ENCODE data around the gene CTU2. TPM values are rescaled to one million over a fixed set of nuclear protein-coding genes. Genes with fewer than 3 reads are reported as not detected.

The CTU2 gene
- total RNA-seq, 1 donor from 2014 or later: 21.3 TPM

DNA sequence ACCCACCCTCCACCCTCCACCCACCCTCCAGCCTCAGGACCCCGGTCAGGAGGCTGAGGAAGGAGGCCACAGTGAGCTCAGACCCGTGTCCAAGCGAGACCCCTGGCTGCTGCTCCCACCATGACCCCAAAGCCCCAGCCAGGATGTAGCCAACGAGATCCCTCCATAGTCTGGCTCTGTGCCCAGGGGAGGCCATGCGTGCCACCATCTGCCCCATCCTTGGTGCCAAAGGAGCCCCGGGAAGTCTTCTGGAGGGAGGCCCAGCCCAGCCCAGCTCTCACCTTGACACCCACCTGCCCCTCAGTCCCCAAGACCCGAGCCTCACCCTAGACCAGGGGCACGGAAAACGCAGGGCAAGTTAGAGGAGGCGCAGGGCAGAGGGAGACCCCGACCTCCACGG is 44.6 kb downstream of the CTU2 start:
- DNase-seq (no peak), ATAC-seq (no peak)

DNA sequence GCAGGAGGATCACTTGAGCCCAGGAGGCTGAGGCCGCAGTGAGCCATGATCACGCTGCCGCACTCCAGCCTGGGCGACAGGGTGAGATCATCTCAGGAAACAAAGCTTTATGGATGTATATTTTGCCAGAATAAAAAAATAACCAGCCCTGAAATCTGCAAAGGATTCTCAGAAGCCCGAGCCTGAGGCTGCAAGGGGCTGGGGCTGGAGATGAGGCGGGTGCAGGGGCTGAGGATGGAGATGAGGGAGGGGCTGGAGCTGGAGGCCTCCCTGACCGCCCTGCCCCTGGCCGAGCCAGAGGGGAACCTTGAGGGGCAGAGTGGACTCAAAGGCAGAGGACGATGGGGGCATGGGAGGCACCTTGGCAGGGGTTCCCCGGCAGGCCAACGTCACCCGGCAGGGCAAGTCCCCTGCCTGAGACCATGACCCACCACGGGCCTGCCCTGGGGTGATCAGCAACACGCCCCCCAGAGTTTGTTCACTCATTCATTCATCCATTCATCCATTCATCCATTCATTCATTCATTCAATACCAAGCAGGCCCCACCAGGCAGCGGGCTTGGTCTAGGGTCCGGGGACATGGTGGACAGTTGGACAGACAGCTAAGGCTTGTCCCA is 46.2 kb downstream of the CTU2 start:
- ATAC-seq: no peak
- H3K9me3 ChIP-seq: no peaks in the 10 kb centered on the region

More for the DNA sequence above, 44.6 kb downstream of the CTU2 start:
- TF ChIP-seq, protein P1, sequence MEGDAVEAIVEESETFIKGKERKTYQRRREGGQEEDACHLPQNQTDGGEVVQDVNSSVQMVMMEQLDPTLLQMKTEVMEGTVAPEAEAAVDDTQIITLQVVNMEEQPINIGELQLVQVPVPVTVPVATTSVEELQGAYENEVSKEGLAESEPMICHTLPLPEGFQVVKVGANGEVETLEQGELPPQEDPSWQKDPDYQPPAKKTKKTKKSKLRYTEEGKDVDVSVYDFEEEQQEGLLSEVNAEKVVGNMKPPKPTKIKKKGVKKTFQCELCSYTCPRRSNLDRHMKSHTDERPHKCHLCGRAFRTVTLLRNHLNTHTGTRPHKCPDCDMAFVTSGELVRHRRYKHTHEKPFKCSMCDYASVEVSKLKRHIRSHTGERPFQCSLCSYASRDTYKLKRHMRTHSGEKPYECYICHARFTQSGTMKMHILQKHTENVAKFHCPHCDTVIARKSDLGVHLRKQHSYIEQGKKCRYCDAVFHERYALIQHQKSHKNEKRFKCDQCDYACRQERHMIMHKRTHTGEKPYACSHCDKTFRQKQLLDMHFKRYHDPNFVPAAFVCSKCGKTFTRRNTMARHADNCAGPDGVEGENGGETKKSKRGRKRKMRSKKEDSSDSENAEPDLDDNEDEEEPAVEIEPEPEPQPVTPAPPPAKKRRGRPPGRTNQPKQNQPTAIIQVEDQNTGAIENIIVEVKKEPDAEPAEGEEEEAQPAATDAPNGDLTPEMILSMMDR (IDR thresholded peaks at IDR 0.05): no peak
- Histone ChIP-seq H3K27ac (no peak overlapping the region), H3K4me1 (peaks cover 8% of the 10 kb centered on the region), H3K4me3 (no peak overlapping the region), H3K27me3 (no peaks in the 10 kb centered on the region), H3K9me3 (no peaks in the 10 kb centered on the region), H3K36me3 (no peaks in the 10 kb centered on the region)
- intact Hi-C loops (cut with DNase I): no loop called here

DNA sequence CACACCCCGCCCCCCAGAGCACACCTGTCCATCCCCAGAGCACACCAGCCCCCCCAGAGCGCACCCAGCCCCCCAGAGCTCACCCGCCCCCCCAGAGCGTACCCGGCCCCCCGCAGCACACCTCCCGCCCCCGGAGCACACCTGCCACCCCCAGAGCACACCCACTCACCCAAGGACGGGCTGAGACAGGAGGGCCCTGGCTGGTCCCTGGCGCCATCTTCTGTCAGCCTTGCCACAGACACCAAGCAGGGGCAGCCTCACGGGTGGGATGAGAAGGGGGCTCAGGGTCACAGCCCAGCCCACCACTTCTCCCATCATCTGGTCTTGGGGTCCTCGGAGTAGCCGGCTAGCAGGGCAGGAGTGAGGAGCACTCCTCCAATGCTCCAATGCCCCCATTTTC is 46.9 kb downstream of the CTU2 start:
- Histone ChIP-seq H3K36me3 (no peaks in the 10 kb centered on the region), H3K4me3 (no peak overlapping the region), H3K4me1 (peaks cover 2% of the 10 kb centered on the region), H3K27me3 (no peaks in the 10 kb centered on the region), H3K9me3 (no peaks in the 10 kb centered on the region), H3K27ac (no peak overlapping the region)
- DNase-seq (no peak), ATAC-seq (no peak)
- TF ChIP-seq, protein P1 (IDR thresholded peaks at IDR 0.05): no peak
- intact Hi-C loops (cut with DNase I): no loop called here

More for the DNA sequence above, 46.2 kb downstream of the CTU2 start:
- Histone ChIP-seq H3K4me3 (no peak overlapping the region), H3K4me1 (no peaks in the 10 kb centered on the region), H3K27ac (no peak overlapping the region), H3K36me3 (no peaks in the 10 kb centered on the region), H3K27me3 (no peaks in the 10 kb centered on the region)
- DNase-seq: no peak
- intact Hi-C loops (cut with DNase I): no loop called here
- TF ChIP-seq, protein P1 (IDR thresholded peaks at IDR 0.05): no peak

DNA sequence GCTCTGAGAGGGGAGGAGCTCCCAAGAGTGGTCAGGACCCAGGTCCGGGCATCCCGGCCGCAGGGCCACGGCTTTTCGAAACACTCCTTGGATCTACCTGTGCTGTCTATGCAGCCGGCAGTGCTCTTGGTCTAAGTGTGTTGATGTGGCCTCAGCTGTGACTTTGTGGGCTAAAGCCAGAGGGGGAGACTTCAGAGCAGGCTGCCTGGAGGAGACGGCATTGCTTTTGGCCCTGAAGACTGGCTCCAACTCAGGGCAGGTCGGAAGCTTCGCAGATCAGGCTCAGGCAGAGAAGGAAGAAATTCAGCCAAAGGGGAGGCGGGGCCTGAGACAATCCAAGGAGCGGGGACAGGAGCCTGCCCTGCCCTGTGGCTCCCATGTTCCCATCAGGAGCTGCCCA is 47.3 kb downstream of the CTU2 start:
- Histone ChIP-seq H3K27ac (no peak overlapping the region), H3K4me3 (no peak overlapping the region), H3K27me3 (no peaks in the 10 kb centered on the region), H3K4me1 (peaks cover 6% of the 10 kb centered on the region), H3K9me3 (no peaks in the 10 kb centered on the region), H3K36me3 (no peaks in the 10 kb centered on the region)
- intact Hi-C loops (cut with DNase I): no loop called here
- DNase-seq: no peak
- no peak for ATAC-seq
- TF ChIP-seq, protein P1 (IDR thresholded peaks at IDR 0.05): no peak

DNA sequence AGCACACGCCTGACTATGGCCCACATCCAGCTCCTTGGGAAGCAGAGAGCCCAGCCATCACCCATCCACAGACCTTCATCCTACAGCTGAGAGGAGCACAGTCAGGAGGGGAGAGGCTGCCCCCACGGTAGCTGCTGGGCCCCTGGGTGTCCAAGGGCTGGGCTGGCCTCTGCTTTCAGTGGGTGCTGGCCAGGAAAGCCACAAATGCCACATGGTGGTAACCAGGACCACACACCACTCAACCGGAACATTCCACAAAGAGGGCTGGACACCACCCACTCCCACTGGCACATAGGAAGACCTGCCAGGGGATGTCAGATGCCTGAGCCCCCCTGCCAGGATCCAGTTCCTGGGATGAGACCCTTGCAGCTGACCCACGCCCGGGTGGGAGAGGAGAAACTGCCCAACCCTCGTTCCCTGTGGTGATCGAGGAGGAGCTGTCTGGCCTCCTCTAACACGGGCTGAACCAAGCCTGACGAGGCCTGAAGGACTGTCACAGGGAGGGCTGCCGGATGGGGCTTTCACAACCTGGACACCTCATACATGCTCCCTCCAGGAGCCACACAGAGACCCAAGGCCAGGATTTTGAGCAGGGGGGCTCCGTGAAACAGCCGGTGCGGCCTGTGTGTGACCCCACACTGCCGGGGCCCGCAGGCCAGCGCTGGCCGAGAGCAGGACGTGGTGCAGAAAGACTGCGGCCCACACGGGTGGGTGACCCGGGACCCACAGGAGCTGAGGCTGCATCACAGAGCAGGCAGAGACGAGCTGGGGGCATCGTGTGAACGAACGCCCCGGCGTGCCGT is 48.0 kb downstream of the CTU2 start:
- no peak overlapping the region for H3K27ac ChIP-seq
- no peak for DNase-seq
- no peak for ATAC-seq

More for the DNA sequence above, 48.0 kb downstream of the CTU2 start:
- no peaks in the 10 kb centered on the region for H3K36me3 ChIP-seq
- no peak overlapping the region for H3K4me3 ChIP-seq
- no peaks in the 10 kb centered on the region for H3K9me3 ChIP-seq
- intact Hi-C loops (cut with DNase I): no loop called here
- no peaks in the 10 kb centered on the region for H3K27me3 ChIP-seq
- TF ChIP-seq, protein P1 (IDR thresholded peaks at IDR 0.05): no peak
- H3K4me1 ChIP-seq: peaks cover 13% of the 10 kb centered on the region

Data from upper lobe of right lung (tissue), 1 donor.